ENCODE results near the gene ARHGAP33. TPM values are rescaled to one million over a fixed set of nuclear protein-coding genes. Genes with fewer than 3 reads are reported as not detected.

Gene ARHGAP33
- polyA plus RNA-seq, 3 donors: 11.0 to 16.1 (median 12.5) TPM

GRCh38 chr19:35740108-35740422, 35.3 kb upstream of the ARHGAP33 start:
- no peak for DNase-seq (ENCODE audit: low read depth in 3 of 3, low spot score in 2 of 3)

GRCh38 chr19:35740423-35741202, 34.8 kb upstream of the ARHGAP33 start:
- peak; percentile 90 to 97 (median 97) for DNase-seq (ENCODE audit: low read depth in 3 of 3, low spot score in 2 of 3)

GRCh38 chr19:35741203-35741515, 34.2 kb upstream of the ARHGAP33 start:
- no peak for DNase-seq (ENCODE audit: low read depth in 3 of 3, low spot score in 2 of 3)

GRCh38 chr19:35742121-35742724, 33.1 kb upstream of the ARHGAP33 start, which contains the start of gene IGFLR1:
Gene IGFLR1 (minus strand): TSS chr19:35742452. CDS start chr19:35741180, 1,272 bp downstream.
- DNase-seq (ENCODE audit: low read depth in 3 of 3, low spot score in 2 of 3): no peak

GRCh38 chr19:35743640-35744429, 31.5 kb upstream of the ARHGAP33 start:
- DNase-seq (ENCODE audit: low read depth in 3 of 3, low spot score in 2 of 3): no peak

GRCh38 chr19:35744430-35745327, 30.7 kb upstream of the ARHGAP33 start:
- DNase-seq (ENCODE audit: low read depth in 3 of 3, low spot score in 2 of 3): peak; percentile 88 to 95 (median 88)

- peak; percentile 98 to 99 (median 99) for DNase-seq (ENCODE audit: low read depth in 3 of 3, low spot score in 2 of 3)
These were observed 29.9 kb upstream of the ARHGAP33 start, which contains the start of the genes PSENEN and U2AF1L4 for GRCh38 chr19:35745328-35746086. Gene PSENEN (plus strand): TSS chr19:35745651. CDS start chr19:35745931, 280 bp downstream. Gene U2AF1L4 (minus strand): TSS chr19:35745418. CDS start chr19:35745391, 27 bp downstream.

- DNase-seq (ENCODE audit: low read depth in 3 of 3, low spot score in 2 of 3): no peak
These were observed 29.3 kb upstream of the ARHGAP33 start for GRCh38 chr19:35746087-35746462.

- DNase-seq (ENCODE audit: low read depth in 3 of 3, low spot score in 2 of 3): no peak
These were observed 28.8 kb upstream of the ARHGAP33 start for GRCh38 chr19:35746531-35746930.

GRCh38 chr19:35748106-35749020, 27.0 kb upstream of the ARHGAP33 start, which contains the start of gene LIN37:
Gene LIN37 (plus strand): TSS chr19:35748576. CDS start chr19:35748725, 149 bp downstream.
- DNase-seq (ENCODE audit: low read depth in 3 of 3, low spot score in 2 of 3): peak; percentile 98 to 99 (median 99)

GRCh38 chr19:35750167-35750566, 25.2 kb upstream of the ARHGAP33 start:
- DNase-seq (ENCODE audit: low read depth in 3 of 3, low spot score in 2 of 3): no peak

- DNase-seq (ENCODE audit: low read depth in 3 of 3, low spot score in 2 of 3): no peak
These were observed 23.3 kb upstream of the ARHGAP33 start for GRCh38 chr19:35751839-35752745.

- no peak for DNase-seq (ENCODE audit: low read depth in 3 of 3, low spot score in 2 of 3)
These were observed 22.5 kb upstream of the ARHGAP33 start for GRCh38 chr19:35752746-35753350.

GRCh38 chr19:35753634-35754369, 21.6 kb upstream of the ARHGAP33 start:
- no peak for DNase-seq (ENCODE audit: low read depth in 3 of 3, low spot score in 2 of 3)

- DNase-seq (ENCODE audit: low read depth in 3 of 3, low spot score in 2 of 3): no peak
These were observed 20.8 kb upstream of the ARHGAP33 start for GRCh38 chr19:35754370-35755130.

GRCh38 chr19:35755131-35755549, 20.2 kb upstream of the ARHGAP33 start:
- DNase-seq (ENCODE audit: low read depth in 3 of 3, low spot score in 2 of 3): no peak

All from right renal cortex interstitium (tissue), 3 donors.